PFSK-1 (cell line): Measurements from ENCODE around the gene CCNA2.

Source experiments
- POLR2AphosphoS5 ChIP-seq: IDR thresholded peaks from 2 replicates; pipeline ENCODE4 v1.6.1; 2012; ENCODE audit warnings: low read depth, mild to moderate bottlenecking, control low read depth, low read length, moderate library complexity
- SIN3A ChIP-seq: IDR thresholded peaks from 2 replicates; pipeline ENCODE4 v1.6.1; 2012; ENCODE audit warnings: mild to moderate bottlenecking, low read length, moderate library complexity, borderline replicate concordance; ENCODE audit not compliant: insufficient read depth
- TAF1 ChIP-seq: IDR thresholded peaks from 2 replicates; pipeline ENCODE4 v1.6.1; 2012; ENCODE audit warnings: low read length, control low read depth, borderline replicate concordance; ENCODE audit not compliant: insufficient read depth
- TF ChIP-seq, protein P1 (sequence below), 2 experiments: IDR thresholded peaks; 2 replicates each; pipeline versions ENCODE4 v1.6.1 to v1.8.0; 2011 to 2012; ENCODE audit warnings: low read depth in 2 of 2, low read length in 2 of 2, control low read depth in 1 of 2, inconsistent platforms in 1 of 2, mild to moderate bottlenecking in 1 of 2, moderate library complexity in 1 of 2; ENCODE audit not compliant: insufficient read depth in 1 of 2

- no peak for TF ChIP-seq POLR2AphosphoS5
- no peak for TF ChIP-seq SIN3A
- TF ChIP-seq, protein P1, sequence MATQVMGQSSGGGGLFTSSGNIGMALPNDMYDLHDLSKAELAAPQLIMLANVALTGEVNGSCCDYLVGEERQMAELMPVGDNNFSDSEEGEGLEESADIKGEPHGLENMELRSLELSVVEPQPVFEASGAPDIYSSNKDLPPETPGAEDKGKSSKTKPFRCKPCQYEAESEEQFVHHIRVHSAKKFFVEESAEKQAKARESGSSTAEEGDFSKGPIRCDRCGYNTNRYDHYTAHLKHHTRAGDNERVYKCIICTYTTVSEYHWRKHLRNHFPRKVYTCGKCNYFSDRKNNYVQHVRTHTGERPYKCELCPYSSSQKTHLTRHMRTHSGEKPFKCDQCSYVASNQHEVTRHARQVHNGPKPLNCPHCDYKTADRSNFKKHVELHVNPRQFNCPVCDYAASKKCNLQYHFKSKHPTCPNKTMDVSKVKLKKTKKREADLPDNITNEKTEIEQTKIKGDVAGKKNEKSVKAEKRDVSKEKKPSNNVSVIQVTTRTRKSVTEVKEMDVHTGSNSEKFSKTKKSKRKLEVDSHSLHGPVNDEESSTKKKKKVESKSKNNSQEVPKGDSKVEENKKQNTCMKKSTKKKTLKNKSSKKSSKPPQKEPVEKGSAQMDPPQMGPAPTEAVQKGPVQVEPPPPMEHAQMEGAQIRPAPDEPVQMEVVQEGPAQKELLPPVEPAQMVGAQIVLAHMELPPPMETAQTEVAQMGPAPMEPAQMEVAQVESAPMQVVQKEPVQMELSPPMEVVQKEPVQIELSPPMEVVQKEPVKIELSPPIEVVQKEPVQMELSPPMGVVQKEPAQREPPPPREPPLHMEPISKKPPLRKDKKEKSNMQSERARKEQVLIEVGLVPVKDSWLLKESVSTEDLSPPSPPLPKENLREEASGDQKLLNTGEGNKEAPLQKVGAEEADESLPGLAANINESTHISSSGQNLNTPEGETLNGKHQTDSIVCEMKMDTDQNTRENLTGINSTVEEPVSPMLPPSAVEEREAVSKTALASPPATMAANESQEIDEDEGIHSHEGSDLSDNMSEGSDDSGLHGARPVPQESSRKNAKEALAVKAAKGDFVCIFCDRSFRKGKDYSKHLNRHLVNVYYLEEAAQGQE (IDR thresholded peaks at IDR 0.05; ENCODE audit: insufficient read depth in 1 of 2, low read depth in 2 of 2, low read length in 2 of 2): no peak
- TF ChIP-seq TAF1: no peak
These were observed 23.7 kb downstream of the CCNA2 start for GRCh38 chr4:121799867-121800501.
